GM12878 (cell line): Measurements from ENCODE around the gene MRPL37. TPM values are rescaled to one million over a fixed set of nuclear protein-coding genes. Genes with fewer than 3 reads are reported as not detected.

Source experiments
- ATAC-seq: fragments of 200-7000 bp; cut with Tn5 transposase; 3 replicates; pipeline ENCODE4 v1.9.1; 2020; ENCODE audit warnings: mild to moderate bottlenecking, moderate library complexity
- BruUV-seq: library from RNA; stranded (reverse); fragments of 400-500 nt; replicated peaks from 2 replicates; lab custom pipeline; 2021; lab: Mats Ljungman, UMichigan
- CTCF ChIA-PET: fragments of 300-600 bp; sonication (Branson Sonifier 250); formaldehyde crosslinking; extraction: SDS; loops from one replicate; lab custom pipeline; 2021; ENCODE audit warnings: inconsistent platforms; lab: Yijun Ruan, JAX
- POLR2A ChIA-PET: fragments of 350-600 bp; formaldehyde crosslinking; extraction: SDS; loops from one replicate; lab custom pipeline; 2021; ENCODE audit warnings: inconsistent platforms; lab: Charles Lee
- RAD21 ChIA-PET: fragments of 300-600 bp; sonication (Branson Sonifier 250); formaldehyde crosslinking; loops from one replicate; lab custom pipeline; 2023; ENCODE audit warnings: antibody characterized with exemption; ENCODE audit not compliant: unreplicated experiment; lab: Charles Lee
- SMC1A ChIA-PET: fragments of 300-600 bp; sonication (Branson Sonifier 250); formaldehyde crosslinking; loops from one replicate; lab custom pipeline; 2023; ENCODE audit not compliant: unreplicated experiment, uncharacterized antibody; lab: Charles Lee
- DNase-seq: peaks from one replicate; pipeline ENCODE4 v3.0.0-alpha.2; 2011; ENCODE audit warnings: low read depth, low spot score
- FAIRE-seq: peaks from 3 replicates; lab custom pipeline; 2011; peaks lifted over from hg19 to GRCh38; lab: Jason Lieb, UNC
- H2AFZ ChIP-seq: 2 replicates; pipeline ENCODE4 v1.6.0; 2011; ENCODE audit warnings: low read depth, low read length, control low read depth; ENCODE audit not compliant: control insufficient read depth
- H3K27ac ChIP-seq: 2 replicates; pipeline ENCODE4 v1.5.1; 2011; ENCODE audit warnings: control low read depth; ENCODE audit not compliant: control insufficient read depth, insufficient read depth
- H3K27me3 ChIP-seq, 2 experiments: replicated peaks in 1 of 2; 2 replicates each; pipeline versions ENCODE4 v1.6.0 to v1.6.1; 2011; ENCODE audit warnings: low read length in 1 of 2; ENCODE audit not compliant: control insufficient read depth in 2 of 2, insufficient read depth in 2 of 2
- H3K36me3 ChIP-seq, 2 experiments: 2 replicates each; pipeline ENCODE4 v1.5.1; 2011; ENCODE audit warnings: low read length in 1 of 2; ENCODE audit not compliant: control insufficient read depth in 2 of 2, insufficient read depth in 2 of 2
- H3K4me1 ChIP-seq: 2 replicates; pipeline ENCODE4 v1.6.1; 2011; ENCODE audit warnings: mild to moderate bottlenecking, low read length, moderate library complexity, mixed read lengths; ENCODE audit not compliant: control insufficient read depth, insufficient read depth
- H3K4me2 ChIP-seq: 2 replicates; pipeline ENCODE4 v1.6.0; 2011; ENCODE audit warnings: control low read depth; ENCODE audit not compliant: control insufficient read depth, insufficient read depth
- H3K4me3 ChIP-seq: fragments of 200-600 bp; sonication (generic); 2 replicates; pipeline ENCODE4 v1.5.1; 2016
- H3K79me2 ChIP-seq: 2 replicates; pipeline ENCODE4 v1.6.0; 2011; ENCODE audit warnings: low read length; ENCODE audit not compliant: control insufficient read depth, insufficient read depth
- H3K9ac ChIP-seq: 2 replicates; pipeline ENCODE4 v1.8.0; 2011; ENCODE audit warnings: low read length, control low read depth, mixed read lengths; ENCODE audit not compliant: control insufficient read depth, insufficient read depth
- H3K9me3 ChIP-seq: replicated peaks from 3 replicates; pipeline ENCODE4 v1.5.1; 2011; ENCODE audit warnings: mild to moderate bottlenecking, low read length; ENCODE audit not compliant: control insufficient read depth, insufficient read depth
- H4K20me1 ChIP-seq: 2 replicates; pipeline ENCODE4 v1.6.0; 2011; ENCODE audit not compliant: control insufficient read depth, insufficient read depth
- BRCA1 ChIP-seq: IDR thresholded peaks from 2 replicates; pipeline ENCODE4 v1.6.1; 2011; ENCODE audit warnings: low read depth, low read length, improper control_type of control experiment
- E2F8 ChIP-seq: fragments of 450-650 bp; IDR thresholded peaks from 2 replicates; pipeline ENCODE4 v1.6.1; 2018; ENCODE audit warnings: mild to moderate bottlenecking, low read depth, moderate library complexity; ENCODE audit not compliant: partially characterized antibody
- EP300 ChIP-seq, 2 experiments: fragments of 150-350 bp in 1 of 2; IDR thresholded peaks; 2 replicates each; pipeline ENCODE4 v1.6.1; 2011 to 2012; ENCODE audit warnings: low read depth in 2 of 2, low read length in 2 of 2, borderline replicate concordance in 1 of 2, improper control_type of control experiment in 1 of 2, inconsistent platforms in 1 of 2; ENCODE audit not compliant: control insufficient read depth in 1 of 2
- FOXK2 ChIP-seq: fragments of 450-650 bp; IDR thresholded peaks from 2 replicates; pipeline ENCODE4 v1.6.1; 2017; ENCODE audit warnings: mild to moderate bottlenecking, moderate library complexity
- GABPA ChIP-seq: IDR thresholded peaks from 2 replicates; pipeline ENCODE4 v1.6.1; 2014; ENCODE audit warnings: antibody characterized with exemption, low read depth, mild to moderate bottlenecking, inconsistent platforms
- WRNIP1 ChIP-seq: IDR thresholded peaks from 2 replicates; pipeline ENCODE4 v1.6.1; 2011; ENCODE audit warnings: low read depth, low read length, improper control_type of control experiment, borderline replicate concordance
- ZZZ3 ChIP-seq: IDR thresholded peaks from 2 replicates; pipeline ENCODE4 v1.6.1; 2011; ENCODE audit warnings: low read depth; ENCODE audit not compliant: control insufficient read depth, insufficient read length
- WGBS: methylation state at CpG from one replicate; pipeline ENCODE4 v1.1.6; 2016; ENCODE audit warnings: low lambda C conversion rate; ENCODE audit not compliant: insufficient replicate concordance, insufficient coverage; ENCODE audit errors: missing lambda C conversion rate; 5-methylcytosine and 5-hydroxymethylcytosine counted together
- in situ Hi-C: fragments of 300-500 bp; cut with MboI; formaldehyde crosslinking; loops from 9 replicates; pipeline ENCODE4 v1.14.3; 2018; ENCODE audit warnings: mixed read lengths
- intact Hi-C: fragments of 100-400 bp; cut with micrococcal nuclease; formaldehyde crosslinking; loops from one replicate; pipeline ENCODE4 v1.14.2; 2022; ENCODE audit not compliant: unreplicated experiment
- polyA plus RNA-seq, 11 experiments: library from polyadenylated mRNA; depleted of rRNA in 4 of 11; unstranded in 6 of 11; stranded (reverse) in 5 of 11; fragments of >200 nt; fragmentation: Nextera tagmentation in 4 of 11; fragmentation: Illumina TruSeq in 1 of 11; extraction: Ambion mirVana in 4 of 11; extraction: Trizol in 1 of 11; gene quantifications; 1 replicate in 1 of 11; 2 replicates in 10 of 11; pipeline versions ENCODE4 v1.2.1 to v1.2.3, GENCODE V29; 2011 to 2016; ENCODE audit warnings: inconsistent platforms in 2 of 11, missing spikeins in 2 of 11, low read depth in 1 of 11
- total RNA-seq, 4 experiments: library from RNA; depleted of rRNA in 3 of 4; stranded (reverse); fragments of >200 nt in 3 of 4; fragmentation: Illumina TruSeq in 1 of 4; extraction: Trizol in 1 of 4; gene quantifications; 2 replicates each; pipeline versions ENCODE4 v1.2.1 to v1.2.3, GENCODE V29; 2013 to 2021
- TF ChIP-seq, protein P1 (sequence below): IDR thresholded peaks from 2 replicates; pipeline ENCODE4 v1.6.1; 2012; ENCODE audit warnings: improper control_type of control experiment, low read depth, low read length; ENCODE audit not compliant: insufficient replicate concordance
- TF ChIP-seq, protein P2 (sequence below): fragments of 450-650 bp; IDR thresholded peaks from 2 replicates; pipeline ENCODE4 v1.6.1; 2017; ENCODE audit warnings: antibody characterized with exemption, mild to moderate bottlenecking, moderate library complexity

MRPL37 gene
- total and polyA plus RNA-seq, 10 of the 15 experiments (the other 5 are each of a cell fraction or from before 2014, with no cell fraction given), result 41.4 to 217 (median 159) TPM

DNA sequence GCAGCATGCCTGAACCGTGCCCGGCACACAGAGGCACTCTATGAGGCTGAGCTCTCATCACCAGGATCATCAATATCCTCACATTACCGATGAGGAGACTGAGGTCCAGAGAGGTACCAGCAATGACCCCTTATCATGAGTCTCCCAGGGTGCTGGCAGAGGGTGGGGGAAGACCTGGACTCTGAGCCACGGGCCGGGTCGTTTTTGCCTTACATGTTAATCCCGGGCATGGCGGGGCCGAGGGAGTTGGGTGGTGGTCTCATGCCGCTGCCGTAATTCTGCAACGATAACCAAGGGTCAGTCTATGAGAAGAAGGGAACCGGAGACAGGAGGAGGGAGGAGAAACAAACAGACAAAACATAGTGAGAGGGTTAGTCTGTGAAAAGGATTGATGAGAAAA, 43.1 kb downstream of the MRPL37 start:
- ChIA-PET RAD21 (no interaction called here), CTCF (no interaction called here), POLR2A (no interaction called here), SMC1A (no interaction called here)
- Histone ChIP-seq H3K79me2 (no peaks in the 10 kb centered on the region), H3K27me3 (no peaks in the 10 kb centered on the region), H3K9me3 (no peaks in the 10 kb centered on the region), H4K20me1 (no peaks in the 10 kb centered on the region), H2AFZ (no peak overlapping the region), H3K4me3 (no peak overlapping the region), H3K27ac (no peak overlapping the region), H3K4me2 (no peak overlapping the region), H3K9ac (no peak overlapping the region), H3K36me3 (peaks cover 2 to 16% of the 10 kb centered on the region in 2 experiments; a peak in 3 of 4 replicates), H3K4me1 (no peaks in the 10 kb centered on the region)
- DNase-seq (no peak), FAIRE-seq (no peak), ATAC-seq (no peak)
- BruUV-seq, result no TSS peak
- intact Hi-C loops (no loop called here), in situ Hi-C loops (no loop called here)
- TF ChIP-seq, protein P1, sequence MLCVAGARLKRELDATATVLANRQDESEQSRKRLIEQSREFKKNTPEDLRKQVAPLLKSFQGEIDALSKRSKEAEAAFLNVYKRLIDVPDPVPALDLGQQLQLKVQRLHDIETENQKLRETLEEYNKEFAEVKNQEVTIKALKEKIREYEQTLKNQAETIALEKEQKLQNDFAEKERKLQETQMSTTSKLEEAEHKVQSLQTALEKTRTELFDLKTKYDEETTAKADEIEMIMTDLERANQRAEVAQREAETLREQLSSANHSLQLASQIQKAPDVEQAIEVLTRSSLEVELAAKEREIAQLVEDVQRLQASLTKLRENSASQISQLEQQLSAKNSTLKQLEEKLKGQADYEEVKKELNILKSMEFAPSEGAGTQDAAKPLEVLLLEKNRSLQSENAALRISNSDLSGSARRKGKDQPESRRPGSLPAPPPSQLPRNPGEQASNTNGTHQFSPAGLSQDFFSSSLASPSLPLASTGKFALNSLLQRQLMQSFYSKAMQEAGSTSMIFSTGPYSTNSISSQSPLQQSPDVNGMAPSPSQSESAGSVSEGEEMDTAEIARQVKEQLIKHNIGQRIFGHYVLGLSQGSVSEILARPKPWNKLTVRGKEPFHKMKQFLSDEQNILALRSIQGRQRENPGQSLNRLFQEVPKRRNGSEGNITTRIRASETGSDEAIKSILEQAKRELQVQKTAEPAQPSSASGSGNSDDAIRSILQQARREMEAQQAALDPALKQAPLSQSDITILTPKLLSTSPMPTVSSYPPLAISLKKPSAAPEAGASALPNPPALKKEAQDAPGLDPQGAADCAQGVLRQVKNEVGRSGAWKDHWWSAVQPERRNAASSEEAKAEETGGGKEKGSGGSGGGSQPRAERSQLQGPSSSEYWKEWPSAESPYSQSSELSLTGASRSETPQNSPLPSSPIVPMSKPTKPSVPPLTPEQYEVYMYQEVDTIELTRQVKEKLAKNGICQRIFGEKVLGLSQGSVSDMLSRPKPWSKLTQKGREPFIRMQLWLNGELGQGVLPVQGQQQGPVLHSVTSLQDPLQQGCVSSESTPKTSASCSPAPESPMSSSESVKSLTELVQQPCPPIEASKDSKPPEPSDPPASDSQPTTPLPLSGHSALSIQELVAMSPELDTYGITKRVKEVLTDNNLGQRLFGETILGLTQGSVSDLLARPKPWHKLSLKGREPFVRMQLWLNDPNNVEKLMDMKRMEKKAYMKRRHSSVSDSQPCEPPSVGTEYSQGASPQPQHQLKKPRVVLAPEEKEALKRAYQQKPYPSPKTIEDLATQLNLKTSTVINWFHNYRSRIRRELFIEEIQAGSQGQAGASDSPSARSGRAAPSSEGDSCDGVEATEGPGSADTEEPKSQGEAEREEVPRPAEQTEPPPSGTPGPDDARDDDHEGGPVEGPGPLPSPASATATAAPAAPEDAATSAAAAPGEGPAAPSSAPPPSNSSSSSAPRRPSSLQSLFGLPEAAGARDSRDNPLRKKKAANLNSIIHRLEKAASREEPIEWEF, result no peak
- no peak for TF ChIP-seq ZZZ3
- no peak for TF ChIP-seq WRNIP1
- no peak for TF ChIP-seq EP300 (IDR thresholded peaks at IDR 0.05; ENCODE audit: borderline replicate concordance in 1 of 2, control insufficient read depth in 1 of 2, low read depth in 2 of 2, low read length in 2 of 2)
- no peak for TF ChIP-seq BRCA1
- TF ChIP-seq GABPA, result no peak
- TF ChIP-seq E2F8, result no peak
- TF ChIP-seq, protein P2, sequence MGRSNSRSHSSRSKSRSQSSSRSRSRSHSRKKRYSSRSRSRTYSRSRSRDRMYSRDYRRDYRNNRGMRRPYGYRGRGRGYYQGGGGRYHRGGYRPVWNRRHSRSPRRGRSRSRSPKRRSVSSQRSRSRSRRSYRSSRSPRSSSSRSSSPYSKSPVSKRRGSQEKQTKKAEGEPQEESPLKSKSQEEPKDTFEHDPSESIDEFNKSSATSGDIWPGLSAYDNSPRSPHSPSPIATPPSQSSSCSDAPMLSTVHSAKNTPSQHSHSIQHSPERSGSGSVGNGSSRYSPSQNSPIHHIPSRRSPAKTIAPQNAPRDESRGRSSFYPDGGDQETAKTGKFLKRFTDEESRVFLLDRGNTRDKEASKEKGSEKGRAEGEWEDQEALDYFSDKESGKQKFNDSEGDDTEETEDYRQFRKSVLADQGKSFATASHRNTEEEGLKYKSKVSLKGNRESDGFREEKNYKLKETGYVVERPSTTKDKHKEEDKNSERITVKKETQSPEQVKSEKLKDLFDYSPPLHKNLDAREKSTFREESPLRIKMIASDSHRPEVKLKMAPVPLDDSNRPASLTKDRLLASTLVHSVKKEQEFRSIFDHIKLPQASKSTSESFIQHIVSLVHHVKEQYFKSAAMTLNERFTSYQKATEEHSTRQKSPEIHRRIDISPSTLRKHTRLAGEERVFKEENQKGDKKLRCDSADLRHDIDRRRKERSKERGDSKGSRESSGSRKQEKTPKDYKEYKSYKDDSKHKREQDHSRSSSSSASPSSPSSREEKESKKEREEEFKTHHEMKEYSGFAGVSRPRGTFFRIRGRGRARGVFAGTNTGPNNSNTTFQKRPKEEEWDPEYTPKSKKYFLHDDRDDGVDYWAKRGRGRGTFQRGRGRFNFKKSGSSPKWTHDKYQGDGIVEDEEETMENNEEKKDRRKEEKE, result no peak
- TF ChIP-seq FOXK2, result no peak
- WGBS, result 98% methylated on average over 13 of the region's 13 CpGs
